GM18870 (cell line): ENCODE data around the gene ASNSD1.
"Not testable (repeated sequence)": the region's sequence is repeated elsewhere in the genome, so short reads cannot be mapped to it uniquely, and the experiment has no call there.

Experiments
- ATAC-seq: cut with Tn5 transposase; IDR thresholded peaks from one replicate; pipeline ENCODE4 v1.9.1; 2021; ENCODE audit warnings: moderate library complexity; ENCODE audit not compliant: unreplicated experiment

Gene ASNSD1

DNA sequence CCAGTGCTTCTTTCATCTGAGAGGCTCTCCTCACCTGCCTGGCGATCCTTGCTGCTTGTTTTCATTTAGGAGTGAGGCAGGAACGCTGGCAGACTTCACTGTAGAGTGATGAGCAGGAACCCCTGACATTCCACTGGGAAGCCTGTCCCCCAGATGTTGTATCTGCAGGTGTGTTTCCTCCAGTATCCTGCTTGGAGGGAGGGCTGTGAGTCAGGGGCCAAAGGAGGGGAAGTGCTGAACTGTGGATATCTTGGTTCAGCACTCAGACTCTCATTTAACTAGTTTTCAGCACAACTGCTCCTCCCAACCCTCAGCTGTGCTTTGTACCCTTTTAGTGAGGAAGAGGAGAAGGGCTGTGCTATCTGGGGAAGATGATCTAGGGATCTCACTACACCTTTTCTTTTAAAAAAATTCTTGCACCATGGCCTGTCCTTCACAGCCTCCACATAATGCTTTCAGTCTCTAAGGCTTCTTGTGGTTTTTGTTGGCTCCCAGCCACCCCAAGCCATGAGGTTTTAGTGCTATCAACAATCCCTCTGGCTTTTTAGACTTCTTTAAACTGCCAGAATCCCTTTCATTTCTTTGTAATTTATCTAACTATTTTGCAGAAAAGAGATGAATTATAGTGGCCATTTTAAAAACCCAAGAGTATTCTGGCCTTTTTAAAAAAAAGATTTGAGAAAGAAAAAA, 24.4 kb downstream of the ASNSD1 start:
- no peak for ATAC-seq

DNA sequence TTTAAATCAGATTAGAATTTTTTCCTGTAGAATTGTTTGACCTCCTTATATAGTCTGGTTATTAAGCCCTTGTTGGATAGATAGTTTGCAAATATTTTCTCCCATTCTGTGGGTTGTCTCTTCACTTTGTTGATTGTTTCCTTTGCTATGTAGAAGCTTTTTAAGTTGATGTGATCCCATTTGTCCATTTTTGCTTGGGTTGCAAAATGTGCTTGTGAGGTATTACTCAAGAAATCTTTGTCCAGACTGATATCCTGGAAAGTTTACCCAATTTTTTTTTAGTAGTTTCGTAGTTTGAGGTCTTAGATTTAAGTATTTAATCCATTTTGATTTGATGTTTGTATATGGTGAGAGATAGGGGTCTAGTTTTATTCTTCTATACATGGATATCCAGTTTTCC, 26.5 kb downstream of the ASNSD1 start:
- ATAC-seq, result not testable (repeated sequence)

DNA sequence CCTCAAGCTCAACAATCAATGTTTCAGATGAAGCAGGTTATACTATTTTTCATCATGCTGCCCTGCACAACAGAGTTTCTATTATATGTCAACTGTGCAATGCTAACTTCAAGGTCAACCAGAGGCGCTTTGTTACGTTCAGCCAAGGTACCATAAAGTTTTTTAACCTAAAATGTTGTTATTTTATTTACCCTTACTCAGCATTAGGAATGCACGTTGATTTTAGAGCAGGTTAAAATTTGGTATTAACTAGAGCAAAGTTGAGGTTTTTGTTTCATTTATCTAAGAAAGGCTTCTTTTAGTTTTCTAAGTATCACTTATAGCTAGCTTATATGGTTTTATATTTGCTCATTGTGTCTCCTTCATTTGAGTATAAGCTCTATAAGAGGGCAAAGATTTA, 35.0 kb downstream of the ASNSD1 start:
- ATAC-seq, result no peak

- ATAC-seq, result no peak
Observed at GRCh38 chr2:189698020-189698887, 37.0 kb downstream of the ASNSD1 start.

GRCh38 chr2:189700681-189701080, 39.4 kb downstream of the ASNSD1 start:
- ATAC-seq, result no peak

DNA sequence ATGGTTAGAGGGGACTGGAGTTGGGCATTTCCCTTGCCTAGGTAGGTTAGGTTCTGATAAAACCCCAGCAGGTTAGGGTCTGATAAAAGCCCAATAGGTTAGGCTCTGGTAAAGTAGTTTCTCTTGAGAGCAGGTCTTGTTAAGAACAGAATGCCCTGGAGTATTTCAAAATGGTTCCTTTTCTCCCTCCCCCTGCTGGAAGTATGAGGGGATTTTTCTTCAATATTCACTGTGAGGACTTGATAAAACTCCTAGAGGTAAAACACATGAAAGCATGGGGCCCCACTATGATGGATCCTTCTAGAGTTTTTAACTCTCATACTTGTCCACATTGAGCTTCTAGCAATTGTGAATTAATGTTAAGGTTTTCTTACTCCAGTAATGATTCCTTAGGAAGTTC, 40.8 kb downstream of the ASNSD1 start:
- ATAC-seq, result no peak

GRCh38 chr2:189709501-189710221, 48.4 kb downstream of the ASNSD1 start:
- ATAC-seq, result no peak

DNA sequence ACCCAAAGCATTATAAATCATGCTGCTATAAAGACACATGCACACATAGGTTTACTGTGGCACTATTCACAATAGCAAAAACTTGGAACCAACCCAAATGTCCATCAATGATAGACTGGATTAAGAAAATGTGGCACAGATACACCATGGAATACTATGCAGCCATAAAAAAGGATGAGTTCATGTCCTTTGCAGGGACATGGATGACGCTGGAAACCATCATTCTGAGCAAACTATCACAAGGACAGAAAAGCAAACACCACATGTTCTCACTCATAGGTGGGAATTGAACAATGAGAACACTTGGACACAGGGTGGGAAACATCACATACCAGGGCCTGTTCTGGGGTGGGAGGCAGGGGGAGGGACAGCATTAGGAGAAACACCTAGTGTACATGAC, 56.3 kb downstream of the ASNSD1 start:
- ATAC-seq, result not testable (repeated sequence)

GRCh38 chr2:189719571-189719970, 58.3 kb downstream of the ASNSD1 start:
- no peak for ATAC-seq
